Sigmoid colon (tissue), 7 donors: ENCODE results near the gene CD300LD. TPM values are rescaled to one million over a fixed set of nuclear protein-coding genes. Genes with fewer than 3 reads are reported as not detected.

Source experiments
- DNase-seq: peaks from one replicate; pipeline ENCODE4 v3.0.0-alpha.2; 2019
- H3K27ac ChIP-seq, 4 donors: fragments of 200-600 bp; sonication (generic); one replicate each; pipeline ENCODE4 v1.5.1; 2016 to 2019; ENCODE audit warnings: mild to moderate bottlenecking in 1 of 4
- H3K27me3 ChIP-seq, 3 donors: fragments of 200-600 bp; sonication (generic); one replicate each; pipeline ENCODE4 v1.5.1; 2019; ENCODE audit warnings: mild to moderate bottlenecking in 1 of 3
- H3K36me3 ChIP-seq, 4 donors: fragments of 200-600 bp; sonication (generic); one replicate each; pipeline ENCODE4 v1.5.1; 2016 to 2019
- H3K4me1 ChIP-seq, 4 donors: fragments of 200-600 bp; sonication (generic); one replicate each; pipeline ENCODE4 v1.5.1; 2017 to 2019
- H3K4me3 ChIP-seq, 4 donors: fragments of 200-600 bp; sonication (generic); one replicate each; pipeline ENCODE4 v1.5.1; 2017 to 2019; ENCODE audit warnings: mild to moderate bottlenecking in 2 of 4, moderate library complexity in 1 of 4
- H3K9me3 ChIP-seq, 4 donors: fragments of 200-600 bp in 3 of 4; sonication (generic) in 3 of 4; one replicate each; pipeline versions ENCODE4 v1.5.1 to v1.6.1; 2013 to 2019
- EP300 ChIP-seq, 4 donors: sonication (generic); formaldehyde crosslinking; IDR thresholded peaks; one replicate each; pipeline ENCODE4 v1.6.1; 2017; ENCODE audit warnings: antibody characterized with exemption in 4 of 4
- POLR2A ChIP-seq, 2 donors: fragments of 450-650 bp; IDR thresholded peaks; one replicate each; pipeline ENCODE4 v1.6.1; 2016; ENCODE audit warnings: antibody characterized with exemption in 2 of 2, mild to moderate bottlenecking in 2 of 2, moderate library complexity in 2 of 2
- POLR2AphosphoS5 ChIP-seq, 4 donors: sonication (generic); formaldehyde crosslinking; IDR thresholded peaks; one replicate each; pipeline ENCODE4 v1.6.1; 2017; ENCODE audit warnings: antibody characterized with exemption in 4 of 4
- WGBS, 2 donors: extraction: QIAGEN DNeasy Blood & Tissue Kit; methylation state at CpG; one replicate each; pipeline ENCODE4 v1.1.7; 2013; 5-methylcytosine and 5-hydroxymethylcytosine counted together
- intact Hi-C: fragments of 100-400 bp; cut with DNase I; formaldehyde crosslinking; loops from one replicate; pipeline ENCODE4 v1.15.1; 2023
- polyA plus RNA-seq, 3 donors: library from polyadenylated mRNA; stranded (reverse); fragments of 200-250 nt; gene quantifications; one replicate each; pipeline ENCODE4 v1.2.3, GENCODE V29; 2013
- total RNA-seq, 4 donors: library from RNA; depleted of rRNA; stranded (reverse); fragments of >200 nt; gene quantifications; one replicate each; pipeline ENCODE4 v1.1.0, GENCODE V29; 2016
- TF ChIP-seq, protein P1 (sequence below), 4 experiments: fragments of 450-650 bp in 3 of 4; fragments of 200-600 bp in 1 of 4; IDR thresholded peaks; one replicate each; pipeline ENCODE4 v1.5.1; 2016 to 2019; ENCODE audit warnings: antibody characterized with exemption in 4 of 4, mild to moderate bottlenecking in 3 of 4, moderate library complexity in 2 of 4
- donor health status: healthy with polysubstance abuse.
- donor health status: Bipolar disorder and iron deficiency.
- donor health status: healthy.

The CD300LD gene
- total and polyA plus RNA-seq, 7 donors: not detected

DNA sequence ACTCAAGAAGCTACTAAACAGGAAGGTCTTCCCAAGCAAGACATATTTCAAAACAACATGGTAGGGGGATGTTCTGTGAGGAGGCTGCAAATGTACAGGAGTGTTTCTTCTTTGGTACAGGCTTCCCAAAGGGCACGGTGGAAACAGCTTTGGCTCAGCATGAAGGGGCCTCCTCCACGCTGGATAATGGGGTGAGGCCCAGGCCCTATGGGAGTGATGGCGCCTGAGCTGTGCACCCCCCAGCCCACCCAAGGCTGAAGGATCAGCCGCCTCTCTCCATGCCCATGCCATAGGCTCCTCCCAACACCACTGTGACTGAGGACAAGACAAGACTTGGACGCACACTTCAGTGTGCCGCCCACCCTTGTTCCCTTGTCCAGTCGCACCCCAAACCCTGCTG lies 24.6 kb upstream of the CD300LD start:
- intact Hi-C loops: no loop called here
- Histone ChIP-seq H3K4me3 (no peak overlapping the region), H3K4me1 (no peaks in the 10 kb centered on the region), H3K27ac (no peak overlapping the region), H3K27me3 (peaks cover 0 to 14% (median 0%) of the 10 kb centered on the region in 3 donors), H3K9me3 (no peaks in the 10 kb centered on the region), H3K36me3 (no peaks in the 10 kb centered on the region)
- WGBS, 2 donors: 93 to 95% methylated on average over 7 of the region's 7 CpGs
- TF ChIP-seq, protein P1, sequence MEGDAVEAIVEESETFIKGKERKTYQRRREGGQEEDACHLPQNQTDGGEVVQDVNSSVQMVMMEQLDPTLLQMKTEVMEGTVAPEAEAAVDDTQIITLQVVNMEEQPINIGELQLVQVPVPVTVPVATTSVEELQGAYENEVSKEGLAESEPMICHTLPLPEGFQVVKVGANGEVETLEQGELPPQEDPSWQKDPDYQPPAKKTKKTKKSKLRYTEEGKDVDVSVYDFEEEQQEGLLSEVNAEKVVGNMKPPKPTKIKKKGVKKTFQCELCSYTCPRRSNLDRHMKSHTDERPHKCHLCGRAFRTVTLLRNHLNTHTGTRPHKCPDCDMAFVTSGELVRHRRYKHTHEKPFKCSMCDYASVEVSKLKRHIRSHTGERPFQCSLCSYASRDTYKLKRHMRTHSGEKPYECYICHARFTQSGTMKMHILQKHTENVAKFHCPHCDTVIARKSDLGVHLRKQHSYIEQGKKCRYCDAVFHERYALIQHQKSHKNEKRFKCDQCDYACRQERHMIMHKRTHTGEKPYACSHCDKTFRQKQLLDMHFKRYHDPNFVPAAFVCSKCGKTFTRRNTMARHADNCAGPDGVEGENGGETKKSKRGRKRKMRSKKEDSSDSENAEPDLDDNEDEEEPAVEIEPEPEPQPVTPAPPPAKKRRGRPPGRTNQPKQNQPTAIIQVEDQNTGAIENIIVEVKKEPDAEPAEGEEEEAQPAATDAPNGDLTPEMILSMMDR (IDR thresholded peaks at IDR 0.05): no peak
- no peak for TF ChIP-seq EP300 (IDR thresholded peaks at IDR 0.05)
- no peak for TF ChIP-seq POLR2AphosphoS5 (IDR thresholded peaks at IDR 0.05)
- TF ChIP-seq POLR2A (IDR thresholded peaks at IDR 0.05): no peak
- DNase-seq: no peak

DNA sequence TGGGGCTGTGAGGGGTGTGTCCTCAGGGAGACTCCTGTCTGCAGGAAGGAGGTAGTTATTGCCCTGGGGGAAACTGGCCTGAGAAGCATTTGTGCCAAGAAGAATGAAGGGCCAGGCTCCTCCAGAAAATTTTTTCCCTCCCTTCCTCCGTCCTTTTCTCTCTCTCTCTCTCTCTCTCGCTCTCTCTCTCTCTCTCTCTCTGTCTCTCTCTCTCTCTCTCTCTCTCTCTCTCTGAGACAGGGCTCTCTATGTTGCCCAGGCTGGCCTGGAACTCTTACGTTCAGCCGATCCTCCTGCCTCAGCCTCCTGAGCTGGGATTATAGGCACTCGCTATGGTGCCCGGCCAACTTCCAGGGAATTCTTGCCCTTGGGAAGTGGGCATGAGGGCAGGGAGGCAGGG lies 20.0 kb upstream of the CD300LD start:
- WGBS, 2 donors: 89 to 90% methylated on average over 6 of the region's 6 CpGs
- no peak for DNase-seq

DNA sequence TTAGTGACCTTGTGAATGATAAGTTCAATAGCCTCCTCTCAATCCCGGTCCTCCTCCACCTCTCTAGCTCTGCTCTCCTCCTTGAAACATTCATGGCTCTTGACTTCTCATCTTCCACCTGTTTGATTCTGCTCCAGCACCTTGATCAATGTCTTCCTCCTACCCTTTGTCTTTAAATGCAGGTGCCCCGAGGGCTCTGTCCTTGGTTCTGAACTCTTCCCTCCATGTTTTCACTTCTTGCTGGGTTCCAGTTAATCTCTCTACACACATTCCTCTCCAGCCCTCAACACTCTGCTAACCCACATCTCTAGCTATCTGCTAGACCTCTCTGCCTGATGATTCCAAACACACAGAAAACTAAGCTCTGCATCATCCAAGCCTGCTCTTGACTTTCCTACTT lies 18.0 kb upstream of the CD300LD start:
- H3K27ac ChIP-seq: no peak overlapping the region
- H3K4me3 ChIP-seq: no peak overlapping the region
- no peaks in the 10 kb centered on the region for H3K36me3 ChIP-seq
- H3K4me1 ChIP-seq: peaks cover 0 to 11% (median 8%) of the 10 kb centered on the region in 4 donors
- intact Hi-C loops: no loop called here
- no peak for DNase-seq
- WGBS, 2 donors: 22 to 30% methylated on average over 2 of the region's 2 CpGs
- peaks cover 0 to 12% (median 0%) of the 10 kb centered on the region in 3 donors for H3K27me3 ChIP-seq
- H3K9me3 ChIP-seq: no peaks in the 10 kb centered on the region
- TF ChIP-seq POLR2AphosphoS5 (IDR thresholded peaks at IDR 0.05): no peak
- no peak for TF ChIP-seq POLR2A (IDR thresholded peaks at IDR 0.05)
- TF ChIP-seq, protein P1 (IDR thresholded peaks at IDR 0.05): no peak
- no peak for TF ChIP-seq EP300 (IDR thresholded peaks at IDR 0.05)

More for the DNA sequence above, 20.0 kb upstream of the CD300LD start:
- Histone ChIP-seq H3K27me3 (peaks cover 0 to 19% (median 0%) of the 10 kb centered on the region in 3 donors), H3K27ac (no peak overlapping the region), H3K4me3 (no peak overlapping the region), H3K36me3 (no peaks in the 10 kb centered on the region), H3K9me3 (no peaks in the 10 kb centered on the region), H3K4me1 (no peaks in the 10 kb centered on the region)
- TF ChIP-seq EP300 (IDR thresholded peaks at IDR 0.05): no peak
- TF ChIP-seq POLR2AphosphoS5 (IDR thresholded peaks at IDR 0.05): no peak
- TF ChIP-seq POLR2A (IDR thresholded peaks at IDR 0.05): no peak
- TF ChIP-seq, protein P1 (IDR thresholded peaks at IDR 0.05): no peak
- intact Hi-C loops: no loop called here

DNA sequence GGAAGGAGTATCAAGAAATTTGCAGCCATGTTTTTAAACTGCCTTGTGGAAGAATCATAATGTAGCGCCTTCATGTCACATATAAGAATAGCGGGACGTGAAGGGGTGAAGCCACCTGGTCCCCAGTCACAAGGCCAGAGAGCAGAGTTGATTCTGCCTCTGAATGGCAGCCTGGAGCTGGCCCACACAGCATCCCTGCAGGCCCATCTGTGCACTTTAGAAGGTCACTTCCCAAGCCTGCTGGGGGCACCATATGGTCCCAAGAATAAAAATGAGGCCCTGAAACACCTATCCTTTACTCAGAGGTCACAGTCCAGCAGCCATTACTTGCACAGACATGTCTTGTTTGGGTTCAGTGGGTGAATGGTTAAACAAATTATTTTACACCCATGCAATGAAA lies 16.4 kb upstream of the CD300LD start:
- Histone ChIP-seq H3K36me3 (no peaks in the 10 kb centered on the region), H3K4me1 (peaks cover 0 to 17% (median 14%) of the 10 kb centered on the region in 4 donors), H3K27me3 (peaks cover 0 to 6% (median 0%) of the 10 kb centered on the region in 3 donors), H3K9me3 (no peaks in the 10 kb centered on the region), H3K4me3 (no peak overlapping the region), H3K27ac (no peak overlapping the region)
- intact Hi-C loops: loop anchor here (10.0 kb wide), 1 partner anchor 224 kb away; no protein-coding TSS in a partner anchor
- TF ChIP-seq, protein P1 (IDR thresholded peaks at IDR 0.05): no peak
- no peak for TF ChIP-seq EP300 (IDR thresholded peaks at IDR 0.05)
- TF ChIP-seq POLR2A (IDR thresholded peaks at IDR 0.05): no peak
- TF ChIP-seq POLR2AphosphoS5 (IDR thresholded peaks at IDR 0.05): no peak
- 95 to 97% methylated on average over 3 of the region's 3 CpGs for WGBS, 2 donors
- DNase-seq: no peak

DNA sequence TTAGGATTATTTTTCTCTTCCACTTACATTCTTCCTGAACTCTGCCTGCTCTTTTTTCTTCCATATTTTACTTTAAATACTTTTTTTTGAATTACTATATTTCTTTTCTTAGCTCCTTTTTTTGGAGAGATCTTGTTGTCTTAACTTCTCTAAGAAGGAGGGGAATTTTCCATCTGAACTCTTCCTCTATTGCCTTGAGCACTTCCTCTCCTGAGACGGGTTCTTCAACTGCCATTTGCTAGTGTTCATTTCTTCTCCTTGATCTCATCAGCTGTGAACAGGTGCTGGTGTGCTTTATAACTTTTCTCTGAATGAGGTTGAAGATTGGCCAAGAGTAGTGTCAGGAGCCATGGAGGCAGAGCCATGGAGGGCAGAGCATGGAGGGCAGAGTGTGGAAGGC lies 15.1 kb upstream of the CD300LD start:
- DNase-seq: no peak
- intact Hi-C loops: loop anchor here (10.0 kb wide), 1 partner anchor 222 kb away; no protein-coding TSS in a partner anchor
- Histone ChIP-seq H3K36me3 (no peaks in the 10 kb centered on the region), H3K27ac (no peak overlapping the region), H3K9me3 (no peaks in the 10 kb centered on the region), H3K27me3 (peaks cover 0 to 6% (median 0%) of the 10 kb centered on the region in 3 donors), H3K4me1 (peaks cover 0 to 17% (median 14%) of the 10 kb centered on the region in 4 donors), H3K4me3 (no peak overlapping the region)
- 40 to 42% methylated on average over 1 of the region's 1 CpG for whole genome bisulfite sequencing, 2 donors
- TF ChIP-seq, protein P1 (IDR thresholded peaks at IDR 0.05): no peak
- TF ChIP-seq EP300 (IDR thresholded peaks at IDR 0.05) (no peak), POLR2AphosphoS5 (IDR thresholded peaks at IDR 0.05) (no peak), POLR2A (IDR thresholded peaks at IDR 0.05) (no peak)
